BLaER1 treated with 17β-estradiol and CSF1 and Interleukin-3, amounts not matched to agents 10 nM and 100 nM (cell line): ENCODE measurements around the gene SLC35F1.

Experiments
- H3K27ac ChIP-seq, 11 experiments: shearing (Covaris generic); formaldehyde crosslinking; 2 replicates each; pipeline ENCODE4 v1.8.1; 2022
- H3K27me3 ChIP-seq, 11 experiments: shearing (Covaris generic); formaldehyde crosslinking; 2 replicates each; pipeline ENCODE4 v1.8.1; 2022
- H3K36me3 ChIP-seq, 11 experiments: shearing (Covaris generic); formaldehyde crosslinking; 2 replicates each; pipeline ENCODE4 v1.8.1; 2022
- H3K4me1 ChIP-seq, 10 experiments: shearing (Covaris generic); formaldehyde crosslinking; 2 replicates each; pipeline ENCODE4 v1.8.1; 2022
- H3K4me2 ChIP-seq, 11 experiments: shearing (Covaris generic); formaldehyde crosslinking; 2 replicates each; pipeline ENCODE4 v1.8.1; 2022
- H3K4me3 ChIP-seq, 10 experiments: shearing (Covaris generic); formaldehyde crosslinking; 2 replicates each; pipeline ENCODE4 v1.8.1; 2022
- H3K9ac ChIP-seq, 11 experiments: shearing (Covaris generic); formaldehyde crosslinking; 2 replicates each; pipeline ENCODE4 v1.8.1; 2022
- H3K9me3 ChIP-seq, 11 experiments: shearing (Covaris generic); formaldehyde crosslinking; replicated peaks in 1 of 11; 2 replicates each; pipeline ENCODE4 v1.8.1; 2022
- H4K20me1 ChIP-seq, 11 experiments: shearing (Covaris generic); formaldehyde crosslinking; 2 replicates each; pipeline ENCODE4 v1.8.1; 2022
- Cebpa-rat ChIP-seq, 11 experiments: shearing (Covaris generic); IDR thresholded peaks; 2 replicates each; pipeline ENCODE4 v1.8.1; 2022

SLC35F1 gene

GRCh38 chr6:117908246-117909068 lies 1.4 kb downstream of the SLC35F1 start:
- peaks cover 0 to 7% (median 0%) of the 10 kb centered on the region in 11 experiments; a peak in 1 of 22 replicates for H4K20me1 ChIP-seq
- H3K36me3 ChIP-seq = no peaks in the 10 kb centered on the region
- TF ChIP-seq Cebpa-rat (IDR thresholded peaks at IDR 0.05) = no peak
- H3K27ac ChIP-seq = no peak overlapping the region
- H3K9ac ChIP-seq = peak overlapping the region in 7 of 11 experiments; percentile 60 to 77 (median 69); a peak in 9 of 22 replicates
- peaks cover 34 to 50% (median 43%) of the 10 kb centered on the region in 11 experiments for H3K27me3 ChIP-seq
- H3K9me3 ChIP-seq = no peaks in the 10 kb centered on the region
- H3K4me1 ChIP-seq = peaks cover 0 to 15% (median 10%) of the 10 kb centered on the region in 10 experiments; a peak in 13 of 20 replicates
- peak overlapping the region; percentile 69 to 84 (median 78) for H3K4me3 ChIP-seq
- peak overlapping the region; percentile 96 to 100 (median 98) for H3K4me2 ChIP-seq

DNA sequence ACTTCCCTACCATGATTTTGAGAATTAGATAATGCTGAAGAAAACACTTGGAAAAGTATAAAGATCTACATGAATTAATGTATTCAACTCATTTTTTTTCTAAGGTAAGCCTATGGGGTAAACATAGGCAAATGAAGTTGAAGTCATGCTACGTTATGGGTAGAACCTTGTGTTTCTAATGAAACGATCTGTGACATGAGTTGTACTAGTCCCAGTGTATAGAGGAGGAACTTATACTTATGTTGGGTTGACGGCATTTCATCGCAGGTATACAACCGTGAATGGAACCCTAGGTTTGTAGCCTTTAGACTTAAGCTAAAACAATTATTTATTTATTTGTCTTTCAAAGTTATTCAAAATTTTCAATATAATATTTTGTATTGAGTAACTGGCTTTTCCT lies 2.6 kb downstream of the SLC35F1 start:
- Histone ChIP-seq H3K4me3 (no peak overlapping the region), H3K27me3 (peaks cover 34 to 50% (median 43%) of the 10 kb centered on the region in 11 experiments), H3K4me2 (no peak overlapping the region), H3K9ac (no peak overlapping the region), H3K27ac (no peak overlapping the region), H4K20me1 (peaks cover 0 to 7% (median 0%) of the 10 kb centered on the region in 11 experiments; a peak in 1 of 22 replicates), H3K9me3 (no peaks in the 10 kb centered on the region), H3K4me1 (peaks cover 0 to 15% (median 10%) of the 10 kb centered on the region in 10 experiments; a peak in 13 of 20 replicates), H3K36me3 (no peaks in the 10 kb centered on the region)
- TF ChIP-seq Cebpa-rat (IDR thresholded peaks at IDR 0.05) = no peak

GRCh38 chr6:117910549-117910948 lies 3.5 kb downstream of the SLC35F1 start:
- Histone ChIP-seq H3K4me3 (no peak overlapping the region), H3K9me3 (no peaks in the 10 kb centered on the region), H3K4me1 (peaks cover 0 to 15% (median 10%) of the 10 kb centered on the region in 10 experiments; a peak in 13 of 20 replicates), H4K20me1 (peaks cover 0 to 7% (median 0%) of the 10 kb centered on the region in 11 experiments; a peak in 1 of 22 replicates), H3K9ac (no peak overlapping the region), H3K27me3 (peaks cover 34 to 46% (median 41%) of the 10 kb centered on the region in 11 experiments), H3K36me3 (no peaks in the 10 kb centered on the region), H3K4me2 (no peak overlapping the region), H3K27ac (no peak overlapping the region)
- no peak for TF ChIP-seq Cebpa-rat (IDR thresholded peaks at IDR 0.05)

DNA sequence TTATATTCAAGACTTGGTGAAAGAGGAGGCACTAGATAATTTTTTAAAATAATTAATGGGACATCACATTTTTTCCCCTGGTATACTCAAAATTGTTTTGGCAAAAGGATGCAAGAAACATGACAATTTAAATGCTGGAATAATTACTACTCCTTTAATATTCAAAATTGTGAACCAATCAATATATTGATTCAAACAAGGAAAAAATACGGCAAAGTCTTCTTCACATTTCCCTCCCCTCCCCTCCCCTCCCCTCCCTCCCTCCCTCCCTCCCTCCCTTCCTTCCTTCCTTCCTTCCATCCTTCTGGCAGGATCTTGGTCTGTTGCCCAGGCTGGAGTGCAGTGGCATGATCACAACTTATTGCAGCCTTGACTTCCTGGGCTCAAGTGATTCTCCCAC lies 4.1 kb downstream of the SLC35F1 start:
- Histone ChIP-seq H3K27ac (no peak overlapping the region), H3K9ac (no peak overlapping the region), H3K4me3 (no peak overlapping the region), H3K36me3 (no peaks in the 10 kb centered on the region), H4K20me1 (peaks cover 0 to 7% (median 0%) of the 10 kb centered on the region in 11 experiments; a peak in 1 of 22 replicates), H3K9me3 (no peaks in the 10 kb centered on the region), H3K4me2 (no peak overlapping the region), H3K27me3 (peaks cover 31 to 41% (median 36%) of the 10 kb centered on the region in 11 experiments), H3K4me1 (peaks cover 0 to 15% (median 10%) of the 10 kb centered on the region in 10 experiments; a peak in 13 of 20 replicates)
- TF ChIP-seq Cebpa-rat (IDR thresholded peaks at IDR 0.05) = no peak

- H3K36me3 ChIP-seq = no peaks in the 10 kb centered on the region
- no peak overlapping the region for H3K9ac ChIP-seq
- peaks cover 27 to 36% (median 31%) of the 10 kb centered on the region in 11 experiments for H3K27me3 ChIP-seq
- no peak for TF ChIP-seq Cebpa-rat (IDR thresholded peaks at IDR 0.05)
- H3K9me3 ChIP-seq = no peaks in the 10 kb centered on the region
- no peak overlapping the region for H3K4me2 ChIP-seq
- H4K20me1 ChIP-seq = peaks cover 0 to 7% (median 0%) of the 10 kb centered on the region in 11 experiments; a peak in 1 of 22 replicates
- H3K4me3 ChIP-seq = no peak overlapping the region
- H3K27ac ChIP-seq = no peak overlapping the region
- H3K4me1 ChIP-seq = peaks cover 0 to 10% (median 6%) of the 10 kb centered on the region in 10 experiments; a peak in 13 of 20 replicates
These were observed 4.6 kb downstream of the SLC35F1 start for GRCh38 chr6:117911660-117912059.

GRCh38 chr6:117915846-117916245 lies 8.8 kb downstream of the SLC35F1 start:
- no peaks in the 10 kb centered on the region for H3K36me3 ChIP-seq
- H3K4me3 ChIP-seq = no peak overlapping the region
- H4K20me1 ChIP-seq = no peaks in the 10 kb centered on the region
- TF ChIP-seq Cebpa-rat (IDR thresholded peaks at IDR 0.05) = no peak
- H3K4me2 ChIP-seq = no peak overlapping the region
- H3K4me1 ChIP-seq = no peaks in the 10 kb centered on the region
- H3K27ac ChIP-seq = no peak overlapping the region
- 0 out of 22 replicates have a peak, but pooled peaks cover 0 to 5% (median 0%) of the 10 kb centered on the region in 11 experiments for H3K9me3 ChIP-seq
- H3K27me3 ChIP-seq = no peaks in the 10 kb centered on the region
- no peak overlapping the region for H3K9ac ChIP-seq

DNA sequence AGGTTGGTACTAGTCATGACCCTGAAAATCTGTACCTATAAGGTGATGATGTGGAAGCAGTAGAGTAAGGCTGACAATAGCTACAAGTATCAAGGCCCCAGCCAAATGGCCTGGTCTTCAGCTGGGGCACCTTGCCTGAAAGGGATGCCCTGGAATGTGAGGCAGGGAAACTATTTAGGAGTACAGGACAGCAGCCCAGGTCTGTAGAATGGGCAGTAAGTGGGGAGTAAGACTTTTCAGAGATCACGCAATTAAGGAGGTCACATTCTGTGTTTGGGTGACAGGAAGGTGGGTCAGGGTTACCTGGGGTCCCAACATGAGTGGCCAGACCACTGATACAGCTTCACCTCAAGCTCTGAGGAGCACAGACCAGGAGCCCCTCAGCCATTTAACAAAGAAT lies 9.4 kb downstream of the SLC35F1 start:
- Histone ChIP-seq H3K27ac (no peak overlapping the region), H3K36me3 (no peaks in the 10 kb centered on the region), H3K4me2 (no peak overlapping the region), H3K9me3 (0 out of 22 replicates have a peak, but pooled peaks cover 0 to 5% (median 0%) of the 10 kb centered on the region in 11 experiments), H4K20me1 (no peaks in the 10 kb centered on the region), H3K27me3 (no peaks in the 10 kb centered on the region), H3K4me1 (no peaks in the 10 kb centered on the region), H3K9ac (no peak overlapping the region), H3K4me3 (no peak overlapping the region)
- TF ChIP-seq Cebpa-rat (IDR thresholded peaks at IDR 0.05) = no peak

DNA sequence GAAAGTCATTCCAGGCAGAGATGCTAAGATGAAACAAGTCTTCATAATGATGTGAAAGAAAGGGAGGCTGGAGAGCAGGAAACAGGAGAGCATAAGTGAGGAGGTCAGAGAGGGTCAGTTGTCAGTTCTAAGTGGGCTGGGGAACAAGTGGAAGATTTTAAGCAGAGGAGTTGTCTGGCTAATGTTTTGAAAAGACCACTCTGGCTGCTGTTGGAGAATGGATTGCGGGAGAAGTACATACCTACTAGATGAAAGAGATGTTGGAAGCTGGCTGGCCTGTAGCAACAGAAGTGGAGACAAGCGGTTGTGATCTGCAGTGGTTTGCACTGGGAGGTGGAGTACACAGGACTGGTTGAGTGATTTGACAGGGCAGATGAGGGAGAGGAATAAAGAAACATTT lies 10.1 kb downstream of the SLC35F1 start:
- no peaks in the 10 kb centered on the region for H4K20me1 ChIP-seq
- H3K27me3 ChIP-seq = no peaks in the 10 kb centered on the region
- H3K4me3 ChIP-seq = no peak overlapping the region
- no peaks in the 10 kb centered on the region for H3K36me3 ChIP-seq
- no peak overlapping the region for H3K9ac ChIP-seq
- no peaks in the 10 kb centered on the region for H3K4me1 ChIP-seq
- no peak overlapping the region for H3K27ac ChIP-seq
- no peak for TF ChIP-seq Cebpa-rat (IDR thresholded peaks at IDR 0.05)
- H3K9me3 ChIP-seq = 0 out of 22 replicates have a peak, but pooled peaks cover 0 to 5% (median 0%) of the 10 kb centered on the region in 11 experiments
- H3K4me2 ChIP-seq = no peak overlapping the region

GRCh38 chr6:117918454-117918853 lies 11.4 kb downstream of the SLC35F1 start:
- H3K4me2 ChIP-seq = no peak overlapping the region
- H3K4me1 ChIP-seq = no peaks in the 10 kb centered on the region
- H3K9me3 ChIP-seq = 0 out of 22 replicates have a peak, but pooled peaks cover 0 to 5% (median 0%) of the 10 kb centered on the region in 11 experiments
- H3K36me3 ChIP-seq = no peaks in the 10 kb centered on the region
- no peaks in the 10 kb centered on the region for H4K20me1 ChIP-seq
- no peaks in the 10 kb centered on the region for H3K27me3 ChIP-seq
- TF ChIP-seq Cebpa-rat (IDR thresholded peaks at IDR 0.05) = no peak
- H3K9ac ChIP-seq = no peak overlapping the region
- H3K4me3 ChIP-seq = no peak overlapping the region
- H3K27ac ChIP-seq = no peak overlapping the region
